Globus pallidus (tissue), 1 donor: ENCODE data around the gene ATG2B.

Experiments
- DNase-seq: peaks from one replicate; pipeline ENCODE4 v3.0.0-alpha.2; 2015; ENCODE audit warnings: low spot score

The ATG2B gene

GRCh38 chr14:96272777-96273473 is 90.2 kb downstream of the ATG2B start:
- no peak for DNase-seq

DNA sequence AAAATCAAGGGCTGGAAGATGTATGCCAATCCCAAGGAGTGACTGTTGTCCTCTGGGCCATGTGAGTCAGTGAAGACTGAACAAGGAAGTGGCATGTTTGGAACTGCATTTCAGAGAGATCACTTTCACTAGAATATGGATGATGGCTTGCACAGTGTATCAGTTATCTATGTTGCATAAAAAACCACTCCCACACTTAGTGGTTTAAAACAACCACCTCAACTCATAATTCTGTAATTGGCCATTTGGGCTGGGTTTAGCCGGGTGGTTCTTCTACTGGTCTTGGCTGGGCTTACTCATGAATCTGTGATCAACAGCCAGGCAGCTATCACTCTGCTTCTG is 91.7 kb downstream of the ATG2B start:
- DNase-seq = no peak

DNA sequence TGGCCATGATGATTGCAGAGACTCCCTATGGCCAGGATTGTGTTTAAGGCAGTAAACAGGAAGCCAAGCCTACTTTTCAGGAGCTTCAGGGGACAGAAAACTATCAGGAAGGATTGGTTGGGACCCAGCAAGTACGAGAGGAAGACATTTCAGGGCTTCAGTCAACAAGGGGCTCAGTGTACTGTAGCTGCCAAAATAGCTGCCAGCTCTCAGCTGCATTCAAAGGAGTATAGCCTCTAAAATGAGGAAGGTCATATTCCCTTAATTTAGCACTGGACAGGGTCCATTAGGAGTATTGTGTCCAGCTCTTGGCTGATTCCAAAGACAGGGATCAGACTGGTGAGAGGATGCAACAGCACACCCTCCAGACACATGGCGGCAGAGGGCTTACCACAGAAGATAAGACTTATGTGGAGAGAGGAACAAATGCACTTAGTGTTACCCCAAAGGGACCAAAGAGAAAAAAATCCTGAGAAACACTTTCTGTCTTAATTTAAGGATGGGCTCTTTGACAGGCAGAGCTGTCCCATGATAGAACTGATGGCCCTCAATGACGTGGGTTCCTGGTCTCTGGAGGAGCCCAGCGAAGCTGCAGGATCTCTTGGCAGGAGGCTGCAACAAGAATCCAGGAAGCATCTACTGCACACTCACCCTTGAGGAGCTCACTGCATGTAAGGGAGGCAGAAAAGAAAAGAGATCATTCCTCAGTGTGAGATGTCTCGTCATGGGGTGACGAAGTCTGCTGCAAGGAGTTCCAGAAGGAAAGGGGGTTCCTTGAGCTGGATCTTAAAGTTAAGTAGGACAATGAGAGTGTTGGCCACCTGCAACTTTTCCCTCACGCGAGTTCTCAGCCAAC is 92.3 kb downstream of the ATG2B start:
- DNase-seq = no peak

DNA sequence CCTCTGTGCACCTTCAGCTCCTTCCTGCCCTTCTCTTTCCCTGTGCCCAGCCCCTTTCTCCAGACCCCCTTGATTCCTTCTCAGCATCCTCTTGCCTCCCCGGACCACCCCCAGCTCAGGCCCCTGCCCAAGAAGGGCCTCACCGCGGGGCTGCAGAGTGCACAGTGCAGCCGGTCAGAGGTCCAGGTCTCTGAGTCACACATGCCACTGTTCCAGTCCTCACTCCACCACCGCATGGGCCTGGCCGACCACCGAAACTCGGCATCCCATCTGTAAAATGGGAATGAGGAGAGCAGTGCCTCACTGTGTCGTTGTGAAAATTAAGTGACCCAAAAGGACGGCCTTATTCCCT is 93.8 kb downstream of the ATG2B start:
- no peak for DNase-seq

DNA sequence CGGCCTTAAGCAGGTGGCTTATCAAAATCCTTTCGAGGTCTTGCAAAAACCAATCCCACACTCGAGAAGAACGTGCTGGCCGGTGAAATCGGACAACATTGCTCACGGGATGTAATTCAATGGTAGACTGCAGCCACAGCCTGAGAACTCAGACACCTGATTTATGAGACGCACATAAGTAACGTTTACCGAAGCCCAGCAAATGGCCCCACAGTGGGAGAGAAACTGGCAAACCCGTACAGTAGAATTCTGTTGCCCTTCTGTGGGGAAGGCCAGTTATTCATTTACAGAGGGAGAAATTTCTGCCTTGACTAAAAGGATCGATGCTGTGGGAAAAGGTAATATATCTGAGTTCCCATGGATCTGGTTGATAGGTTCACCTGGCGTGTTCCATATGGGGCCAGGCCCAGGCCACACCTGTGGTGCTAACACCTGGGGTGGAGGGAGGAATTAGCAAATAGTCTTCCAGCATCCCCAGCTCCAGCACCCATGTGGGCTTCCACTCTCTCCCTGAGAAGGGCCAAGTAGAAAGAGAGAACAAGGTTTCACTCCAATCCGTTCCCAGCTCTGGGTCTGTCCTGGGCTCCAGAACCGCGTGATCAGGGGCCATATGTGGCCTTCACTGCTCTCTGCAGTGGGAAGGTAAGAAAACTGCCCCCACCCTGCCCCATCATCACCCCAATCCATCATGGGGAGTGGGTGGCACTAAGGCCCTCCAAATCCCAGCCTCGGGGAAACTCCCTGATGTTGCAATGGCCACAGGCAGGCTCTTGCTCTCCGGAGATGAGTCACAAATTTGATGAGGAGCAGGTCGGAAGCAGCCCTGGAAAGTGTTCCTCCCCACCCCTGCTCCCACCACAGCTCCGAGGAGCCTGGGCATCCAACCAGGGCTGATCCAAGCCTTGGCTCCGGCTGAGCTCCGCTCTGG is 94.4 kb downstream of the ATG2B start:
- DNase-seq = no peak

- no peak for DNase-seq
Observed at GRCh38 chr14:96267916-96268315, 95.2 kb downstream of the ATG2B start.

DNA sequence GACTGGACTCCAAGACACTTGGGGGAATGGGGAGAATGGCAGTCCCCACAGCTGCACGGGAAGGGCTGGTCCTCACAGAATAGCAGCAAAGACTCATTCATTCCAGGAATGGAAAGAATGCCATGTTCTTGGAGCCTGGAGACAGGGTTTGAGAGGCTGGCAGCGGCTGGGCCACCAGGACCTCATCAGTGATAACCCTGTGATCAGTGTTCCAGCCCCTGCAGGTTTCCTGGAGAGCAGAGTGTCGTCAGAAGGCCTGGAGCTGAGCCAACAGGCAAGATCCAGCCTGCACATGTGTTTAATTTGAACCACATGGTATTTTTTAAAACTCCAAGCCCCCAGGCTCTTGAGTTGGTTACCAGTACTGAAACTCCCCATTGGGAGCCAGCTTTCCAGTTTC is 95.8 kb downstream of the ATG2B start:
- DNase-seq = no peak

- DNase-seq = no peak
Observed at GRCh38 chr14:96265383-96266095, 97.6 kb downstream of the ATG2B start.

DNA sequence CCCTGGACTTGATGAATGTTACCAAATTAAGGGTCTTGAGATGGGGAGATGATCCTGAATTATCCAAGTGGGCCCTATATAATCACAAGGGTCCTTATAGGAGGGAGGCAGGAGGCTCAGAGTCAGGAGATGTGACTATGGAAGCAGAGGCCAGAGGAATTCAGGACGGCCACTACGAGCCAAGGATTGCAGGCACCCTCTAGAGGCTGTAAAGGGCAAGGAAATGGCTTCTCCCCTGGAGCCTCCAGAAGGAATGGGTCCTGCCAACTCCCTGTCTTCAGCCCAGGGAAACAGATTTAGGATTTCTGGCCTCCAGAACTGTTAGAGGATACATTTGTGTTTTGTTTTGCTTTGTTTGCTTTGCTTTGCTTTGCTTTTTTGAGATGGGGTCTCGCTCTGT is 98.3 kb downstream of the ATG2B start:
- DNase-seq = no peak

DNA sequence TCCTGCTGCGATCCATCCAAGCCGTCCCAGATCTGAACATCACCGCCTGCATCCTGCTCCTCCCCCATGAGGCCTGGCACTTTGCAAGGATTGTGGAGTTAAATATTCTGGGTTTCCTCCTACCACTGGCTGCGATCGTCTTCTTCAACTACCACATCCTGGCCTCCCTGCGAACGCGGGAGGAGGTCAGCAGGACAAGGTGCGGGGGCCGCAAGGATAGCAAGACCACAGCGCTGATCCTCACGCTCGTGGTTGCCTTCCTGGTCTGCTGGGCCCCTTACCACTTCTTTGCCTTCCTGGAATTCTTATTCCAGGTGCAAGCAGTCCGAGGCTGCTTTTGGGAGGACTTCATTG is 99.0 kb downstream of the ATG2B start:
- no peak for DNase-seq

DNA sequence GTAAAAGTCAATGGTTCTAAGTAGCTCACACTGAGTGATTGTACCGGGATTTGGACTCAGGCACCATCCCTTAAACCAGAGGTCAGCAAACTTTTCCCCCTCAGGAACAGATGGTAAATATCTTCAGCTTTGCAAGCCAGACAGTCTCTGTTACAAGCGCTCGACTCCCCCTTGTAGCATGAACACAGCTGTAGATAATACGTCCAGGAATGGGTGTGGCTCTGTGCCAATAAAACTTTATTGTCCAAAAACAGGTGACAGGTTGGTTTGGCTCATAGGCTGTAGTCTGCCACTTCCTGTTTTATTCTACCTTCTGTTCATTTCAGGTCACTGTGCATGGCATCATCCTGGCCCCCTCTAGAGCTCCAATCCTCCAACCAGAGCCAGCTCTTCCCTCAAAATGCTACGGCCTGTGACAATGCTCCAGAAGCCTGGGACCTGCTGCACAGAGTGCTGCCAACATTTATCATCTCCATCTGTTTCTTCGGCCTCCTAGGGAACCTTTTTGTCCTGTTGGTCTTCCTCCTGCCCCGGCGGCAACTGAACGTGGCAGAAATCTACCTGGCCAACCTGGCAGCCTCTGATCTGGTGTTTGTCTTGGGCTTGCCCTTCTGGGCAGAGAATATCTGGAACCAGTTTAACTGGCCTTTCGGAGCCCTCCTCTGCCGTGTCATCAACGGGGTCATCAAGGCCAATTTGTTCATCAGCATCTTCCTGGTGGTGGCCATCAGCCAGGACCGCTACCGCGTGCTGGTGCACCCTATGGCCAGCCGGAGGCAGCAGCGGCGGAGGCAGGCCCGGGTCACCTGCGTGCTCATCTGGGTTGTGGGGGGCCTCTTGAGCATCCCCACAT is 99.6 kb downstream of the ATG2B start:
- DNase-seq = no peak

- no peak for DNase-seq
Observed at GRCh38 chr14:96261772-96262655, 101.1 kb downstream of the ATG2B start.

GRCh38 chr14:96261053-96261452 is 102.1 kb downstream of the ATG2B start:
- DNase-seq = no peak

- DNase-seq = no peak
Observed at GRCh38 chr14:96260341-96260821, 102.8 kb downstream of the ATG2B start.

DNA sequence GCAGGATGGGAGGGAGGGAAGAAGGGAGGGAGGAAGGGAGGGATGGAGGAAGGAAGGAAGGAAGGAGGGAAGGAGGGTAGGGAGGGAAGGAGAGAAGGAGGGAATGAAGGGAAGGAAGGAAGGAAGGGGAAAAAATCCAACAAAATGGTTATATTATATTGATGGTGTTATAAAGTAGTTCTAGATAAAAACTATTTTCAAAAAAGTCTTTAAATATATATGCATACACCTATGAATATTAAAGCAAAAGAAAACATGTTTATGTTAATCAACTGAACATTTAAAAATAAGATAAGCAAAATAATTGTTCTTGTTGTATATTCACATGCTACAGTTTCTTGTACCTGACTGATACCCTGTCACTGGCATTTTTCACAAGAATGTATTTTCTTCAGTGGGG is 105.2 kb downstream of the ATG2B start:
- no peak for DNase-seq

DNA sequence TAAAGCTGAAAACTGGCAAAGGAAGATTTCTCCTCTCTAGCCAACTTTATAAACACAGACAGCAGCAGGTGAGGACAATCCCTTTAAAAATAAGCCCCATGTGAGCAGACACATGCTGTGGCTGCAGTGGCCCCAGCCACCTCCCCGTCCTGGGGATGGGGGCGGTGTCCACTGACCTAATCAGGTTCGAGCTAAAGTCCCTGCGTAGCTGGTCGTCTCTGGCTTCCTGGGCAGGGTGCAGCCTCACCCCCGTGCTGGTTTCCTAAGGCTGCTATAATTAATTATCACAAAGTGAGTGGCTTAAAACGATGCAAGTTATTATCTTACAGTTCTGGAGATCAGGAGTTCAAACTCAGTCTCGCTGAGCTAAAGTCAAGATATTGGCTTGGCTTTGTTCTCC is 106.1 kb downstream of the ATG2B start:
- DNase-seq = no peak

GRCh38 chr14:96256407-96256806 is 106.7 kb downstream of the ATG2B start:
- no peak for DNase-seq

- no peak for DNase-seq
Observed at GRCh38 chr14:96255501-96256366, 107.4 kb downstream of the ATG2B start, which contains the start of gene BDKRB1. TSS of gene BDKRB1 (plus strand) at chr14:96256210. CDS start at chr14:96263683, 7,473 bp downstream.

DNA sequence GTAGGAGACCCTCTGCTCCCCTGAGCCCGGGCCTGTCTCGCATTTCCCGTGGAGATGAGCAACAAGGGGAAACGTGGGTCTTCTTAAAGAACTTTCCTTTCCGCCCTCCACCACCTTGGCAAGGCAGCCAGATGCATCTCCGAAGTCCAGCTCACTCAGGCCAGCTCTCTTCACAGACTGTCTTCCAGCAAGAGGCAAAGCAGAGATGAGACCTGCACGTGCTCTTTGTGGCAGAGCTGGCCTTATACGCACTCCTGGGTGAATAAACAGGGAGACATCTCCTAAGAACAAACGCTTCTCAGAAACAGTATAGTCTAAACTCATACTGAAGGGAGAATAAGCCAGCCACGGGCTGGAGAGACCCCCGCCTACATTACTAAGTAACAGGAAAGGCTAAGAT is 108.5 kb downstream of the ATG2B start:
- no peak for DNase-seq
